ENCODE measurements around the gene ARHGEF3.

The ARHGEF3 gene

DNA sequence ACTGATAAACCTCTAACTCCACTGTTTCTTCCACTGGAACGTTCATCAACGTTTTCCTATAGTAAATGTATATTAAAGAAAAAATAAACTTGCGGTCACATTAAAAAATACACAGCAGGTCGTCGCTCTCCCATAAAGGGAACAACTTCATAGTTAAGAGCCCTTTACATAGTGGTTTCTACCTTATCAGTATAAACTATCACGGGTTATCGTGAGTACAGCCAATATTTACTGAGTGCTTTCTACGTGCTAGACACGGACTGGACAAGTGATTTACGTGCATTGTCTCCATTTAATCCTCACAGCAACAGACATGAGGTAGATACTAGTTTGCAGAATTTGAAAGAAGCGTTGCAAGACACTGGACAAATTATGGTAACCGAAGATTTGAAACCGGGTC, 117.7 kb downstream of the ARHGEF3 start:
- TF ChIP-seq ZFX (IDR thresholded peaks at IDR 0.05): no peak
- TF ChIP-seq, protein P1, sequence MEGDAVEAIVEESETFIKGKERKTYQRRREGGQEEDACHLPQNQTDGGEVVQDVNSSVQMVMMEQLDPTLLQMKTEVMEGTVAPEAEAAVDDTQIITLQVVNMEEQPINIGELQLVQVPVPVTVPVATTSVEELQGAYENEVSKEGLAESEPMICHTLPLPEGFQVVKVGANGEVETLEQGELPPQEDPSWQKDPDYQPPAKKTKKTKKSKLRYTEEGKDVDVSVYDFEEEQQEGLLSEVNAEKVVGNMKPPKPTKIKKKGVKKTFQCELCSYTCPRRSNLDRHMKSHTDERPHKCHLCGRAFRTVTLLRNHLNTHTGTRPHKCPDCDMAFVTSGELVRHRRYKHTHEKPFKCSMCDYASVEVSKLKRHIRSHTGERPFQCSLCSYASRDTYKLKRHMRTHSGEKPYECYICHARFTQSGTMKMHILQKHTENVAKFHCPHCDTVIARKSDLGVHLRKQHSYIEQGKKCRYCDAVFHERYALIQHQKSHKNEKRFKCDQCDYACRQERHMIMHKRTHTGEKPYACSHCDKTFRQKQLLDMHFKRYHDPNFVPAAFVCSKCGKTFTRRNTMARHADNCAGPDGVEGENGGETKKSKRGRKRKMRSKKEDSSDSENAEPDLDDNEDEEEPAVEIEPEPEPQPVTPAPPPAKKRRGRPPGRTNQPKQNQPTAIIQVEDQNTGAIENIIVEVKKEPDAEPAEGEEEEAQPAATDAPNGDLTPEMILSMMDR (conservative IDR thresholded peaks at IDR 0.05): no peak
- H3K27ac ChIP-seq: peak overlapping the region; percentile 85; the same call in 1 of the 2 replicates

DNA sequence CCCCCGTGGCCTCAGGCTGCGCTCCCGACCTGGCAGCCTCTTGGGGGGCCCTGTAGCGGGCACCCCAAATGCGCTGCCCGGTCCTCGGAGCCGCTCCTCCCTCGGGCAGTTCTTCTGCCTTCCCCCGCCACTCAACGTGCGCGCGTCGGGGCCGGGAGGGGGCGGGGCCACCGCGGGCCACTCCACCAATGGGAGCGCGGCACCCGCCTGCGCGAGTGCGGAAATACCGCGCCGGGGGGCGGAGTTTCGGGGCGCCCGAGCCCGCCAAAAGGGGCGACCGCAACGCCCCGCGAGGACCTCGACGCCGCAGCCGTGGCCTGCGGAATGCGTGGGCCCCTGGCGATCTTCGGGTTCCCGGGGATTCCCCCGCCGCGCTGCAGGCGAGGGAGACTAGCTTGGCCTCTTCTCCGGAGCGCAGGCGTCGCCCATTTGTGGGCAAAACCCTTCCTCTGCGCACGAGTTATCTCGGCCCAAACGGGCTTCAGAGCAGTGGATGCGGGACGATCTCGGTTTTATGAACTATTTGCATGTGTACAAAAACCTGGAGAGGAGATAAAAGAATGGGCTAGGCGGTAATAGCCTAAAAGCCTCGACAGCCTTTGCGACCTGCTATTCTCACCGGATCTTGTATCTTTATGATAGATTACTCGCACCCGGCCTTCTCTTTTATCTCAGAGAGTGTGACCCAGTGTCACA, 118.5 kb downstream of the ARHGEF3 start, which contains the start of gene TASOR:
Gene TASOR, minus strand, starts transcription at position 144 of the 696 bp plus-strand sequence. CDS start 259 bp downstream, outside the sequence.
- H3K27ac ChIP-seq: peak within 1 kb of the TSS; percentile 85
- TF ChIP-seq ZFX (IDR thresholded peaks at IDR 0.05): no peak
- TF ChIP-seq, protein P1 (conservative IDR thresholded peaks at IDR 0.05): no peak

DNA sequence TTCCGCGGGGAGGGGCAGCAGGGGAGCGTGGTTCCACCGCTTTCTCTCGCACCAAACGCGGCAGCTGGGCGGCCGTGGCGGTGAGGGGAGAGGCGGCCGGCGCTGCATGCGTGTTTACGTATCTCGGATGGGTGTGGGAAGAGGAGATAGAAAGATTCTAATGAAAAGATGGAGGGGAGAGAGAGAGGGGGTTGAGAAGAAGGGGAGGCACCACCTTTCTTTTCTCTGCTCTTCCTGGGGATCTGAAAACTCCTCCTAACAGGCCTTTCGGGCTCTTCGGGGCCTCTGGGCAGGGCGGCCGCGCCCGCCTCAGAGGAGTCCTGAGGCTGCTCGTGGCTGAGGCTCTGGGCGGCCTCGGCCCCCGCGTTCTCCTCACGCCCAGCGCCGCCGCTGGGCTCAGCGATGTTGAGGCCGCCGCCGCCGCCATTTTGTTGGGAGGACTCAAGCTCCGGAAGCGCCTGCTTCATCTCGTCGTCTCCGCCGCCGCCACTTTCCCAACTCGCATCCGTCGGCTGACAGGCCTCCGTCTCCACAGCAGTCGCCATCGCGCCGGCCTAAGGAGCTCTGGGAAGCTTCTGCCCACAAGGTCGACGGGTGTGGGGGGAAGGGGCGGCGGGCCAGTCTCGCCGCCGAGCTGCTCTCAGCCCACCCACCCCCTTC, 119.2 kb downstream of the ARHGEF3 start:
- TF ChIP-seq, protein P1 (conservative IDR thresholded peaks at IDR 0.05): no peak
- peak; percentile 45; the same call in 1 of the 2 replicates for TF ChIP-seq ZFX (IDR thresholded peaks at IDR 0.05)
- peak overlapping the region; percentile 85 for H3K27ac ChIP-seq

DNA sequence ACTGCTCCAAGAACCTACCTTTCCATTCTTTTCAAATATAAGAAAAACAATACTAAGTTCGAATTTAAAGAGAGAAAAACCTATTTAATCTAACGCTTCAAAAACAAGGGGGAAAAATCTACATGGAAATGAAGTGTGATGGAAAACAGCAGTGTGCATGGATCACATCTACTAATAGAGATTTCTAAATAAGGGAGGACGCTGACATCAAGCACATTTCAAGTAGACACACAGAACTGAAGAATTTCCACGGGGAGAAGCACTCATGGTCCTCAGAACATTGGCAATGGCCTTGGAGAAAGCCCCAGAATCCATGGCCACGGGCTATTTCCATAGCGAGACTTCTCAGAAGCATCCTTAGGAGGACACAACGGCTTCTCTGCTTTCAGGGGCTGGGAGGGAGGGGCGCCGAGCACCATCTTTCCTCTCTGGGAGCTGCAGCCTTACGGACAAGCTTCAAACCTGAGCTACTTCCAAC, 119.7 kb downstream of the ARHGEF3 start:
- TF ChIP-seq, protein P1 (conservative IDR thresholded peaks at IDR 0.05): no peak
- no peak for TF ChIP-seq ZFX (IDR thresholded peaks at IDR 0.05)
- peak overlapping the region; percentile 85 for H3K27ac ChIP-seq

DNA sequence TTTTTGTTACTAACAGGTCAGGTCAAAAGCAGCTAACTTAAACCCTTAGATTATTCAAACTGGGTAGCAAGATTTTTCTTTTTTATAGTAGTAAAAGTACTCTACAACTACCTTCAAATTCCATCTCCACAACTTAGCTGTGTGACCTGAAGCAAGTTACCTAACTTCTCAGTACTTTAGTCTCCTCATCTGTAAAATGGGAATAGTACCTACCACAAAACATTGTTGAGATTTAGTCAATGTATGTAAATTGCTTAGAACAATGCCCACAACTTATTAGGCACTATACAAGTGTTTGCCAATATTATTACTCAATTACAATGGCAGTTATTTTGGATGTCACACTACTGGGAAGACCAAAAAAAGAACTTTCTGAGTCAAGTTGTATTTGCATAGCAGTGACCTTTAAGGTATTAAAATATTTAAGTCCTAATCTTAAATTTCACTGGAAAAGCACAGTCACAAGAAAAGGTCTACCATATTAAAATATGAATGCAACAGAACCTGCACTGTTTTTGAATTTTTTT, 121.6 kb downstream of the ARHGEF3 start:
- TF ChIP-seq, protein P1 (conservative IDR thresholded peaks at IDR 0.05): no peak
- no peak for TF ChIP-seq ZFX (IDR thresholded peaks at IDR 0.05)
- no peak overlapping the region for H3K27ac ChIP-seq
